GM11168 (cell line): Measurements from ENCODE around the gene MS4A4E.
"Not testable (repeated sequence)": the region's sequence is repeated elsewhere in the genome, so short reads cannot be mapped to it uniquely, and the experiment has no call there.

Experiments used
- in situ Hi-C: fragments of 300-500 bp; cut with MboI; formaldehyde crosslinking; loops from one replicate; pipeline ENCODE4 v1.12.0; 2022; ENCODE audit warnings: low sequenced_read_pairs; ENCODE audit not compliant: unreplicated experiment

Gene MS4A4E

DNA sequence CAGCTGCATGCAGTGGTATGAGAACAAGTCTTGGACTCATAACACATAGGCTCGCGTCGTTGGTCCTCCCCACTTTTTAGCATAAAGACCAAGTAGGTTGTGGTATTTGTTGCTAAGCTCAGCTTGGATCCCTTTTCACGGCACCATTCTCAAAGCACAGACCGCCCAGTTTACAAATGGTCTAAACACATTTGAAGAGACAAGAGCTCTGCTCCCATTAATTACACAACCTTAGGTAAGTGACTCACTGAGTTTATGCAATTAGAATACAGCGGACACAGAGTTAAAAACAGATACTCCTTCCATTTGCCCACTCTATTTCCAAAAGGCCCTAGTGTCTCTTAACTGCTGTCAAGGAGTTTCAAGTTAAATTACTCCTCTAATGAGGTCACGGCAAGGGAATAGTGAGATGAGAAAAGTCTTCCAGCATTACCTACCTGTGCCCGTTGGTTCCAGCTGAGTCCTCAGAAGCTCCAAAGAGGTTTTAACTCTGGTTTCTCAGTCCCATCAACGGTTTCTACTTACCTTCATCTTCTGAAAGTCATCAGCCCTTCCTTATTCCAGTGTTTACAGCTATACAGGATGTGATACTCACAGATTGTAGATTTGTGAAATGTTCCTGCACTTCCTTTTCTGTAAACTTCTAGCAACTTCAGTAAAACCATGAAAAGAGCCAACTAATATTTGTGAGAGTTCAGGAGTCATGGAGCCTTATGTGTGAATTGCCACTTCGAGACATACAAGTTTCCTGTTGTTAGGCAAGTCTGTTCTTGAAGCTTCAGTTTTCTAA, 60.2 kb downstream of the MS4A4E start, which contains the start of gene MS4A6A:
MS4A6A (minus strand) TSS at position 543 of the 790 bp plus-strand sequence. CDS start 1,356 bp downstream, outside the sequence.
- in situ Hi-C loops = no loop called here

DNA sequence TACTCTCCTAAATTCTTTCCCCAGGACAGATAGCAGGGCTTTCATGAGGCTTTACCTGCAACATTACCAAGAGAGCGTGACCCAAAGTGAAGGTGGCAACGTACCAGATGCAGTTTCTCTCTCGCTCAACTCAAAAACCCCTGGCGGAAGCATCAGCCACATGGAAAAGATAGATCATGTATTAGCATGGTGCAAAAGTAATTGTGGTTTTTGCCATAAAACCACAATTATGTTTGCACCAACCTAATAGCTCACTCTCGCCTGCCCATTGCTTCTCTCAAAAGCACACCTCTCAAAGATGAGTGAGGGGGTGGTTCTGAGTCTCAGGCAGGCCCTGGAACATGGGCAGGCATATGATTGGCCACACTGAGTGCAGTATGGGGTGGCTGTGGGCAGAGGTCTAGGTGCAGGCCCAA, 67.1 kb downstream of the MS4A4E start:
- in situ Hi-C loops = no loop called here

DNA sequence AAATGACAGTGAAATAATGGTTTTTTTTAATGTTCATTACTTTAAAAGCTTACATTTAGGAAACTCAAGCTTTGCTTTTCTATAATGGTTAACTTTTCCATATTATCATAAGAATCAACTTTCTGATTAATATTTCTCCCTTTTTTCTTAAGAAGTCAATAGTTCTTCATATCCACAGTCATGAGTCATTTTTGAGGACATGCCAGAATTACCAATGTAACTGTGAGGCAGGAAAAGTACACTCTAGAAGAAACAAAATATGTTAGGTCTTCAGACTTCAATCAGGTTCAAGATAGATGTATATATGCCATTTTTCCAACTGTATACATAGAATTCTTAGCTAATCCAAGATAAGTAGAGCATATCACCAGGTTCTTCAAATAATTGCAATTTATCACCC, 70.9 kb downstream of the MS4A4E start:
- in situ Hi-C loops = no loop called here

DNA sequence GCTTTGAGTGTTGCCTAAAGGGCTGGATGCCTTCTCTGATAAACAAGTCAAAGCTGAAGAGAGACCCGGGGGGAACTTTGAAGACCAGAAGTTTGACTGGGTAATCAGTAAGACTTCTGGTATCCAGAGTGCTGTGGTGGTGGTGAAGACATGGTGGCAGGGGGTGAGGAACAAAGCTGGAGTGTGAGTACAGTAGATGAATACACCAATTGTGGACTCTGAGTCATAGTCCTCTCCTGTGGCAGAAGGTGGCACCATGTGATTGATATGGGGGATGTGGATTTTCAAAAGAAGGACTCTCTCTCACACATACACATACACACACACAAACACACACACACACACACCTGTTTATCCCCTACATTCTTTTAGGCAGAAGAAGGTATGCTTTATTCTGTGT, 72.4 kb downstream of the MS4A4E start:
- in situ Hi-C loops = no loop called here

DNA sequence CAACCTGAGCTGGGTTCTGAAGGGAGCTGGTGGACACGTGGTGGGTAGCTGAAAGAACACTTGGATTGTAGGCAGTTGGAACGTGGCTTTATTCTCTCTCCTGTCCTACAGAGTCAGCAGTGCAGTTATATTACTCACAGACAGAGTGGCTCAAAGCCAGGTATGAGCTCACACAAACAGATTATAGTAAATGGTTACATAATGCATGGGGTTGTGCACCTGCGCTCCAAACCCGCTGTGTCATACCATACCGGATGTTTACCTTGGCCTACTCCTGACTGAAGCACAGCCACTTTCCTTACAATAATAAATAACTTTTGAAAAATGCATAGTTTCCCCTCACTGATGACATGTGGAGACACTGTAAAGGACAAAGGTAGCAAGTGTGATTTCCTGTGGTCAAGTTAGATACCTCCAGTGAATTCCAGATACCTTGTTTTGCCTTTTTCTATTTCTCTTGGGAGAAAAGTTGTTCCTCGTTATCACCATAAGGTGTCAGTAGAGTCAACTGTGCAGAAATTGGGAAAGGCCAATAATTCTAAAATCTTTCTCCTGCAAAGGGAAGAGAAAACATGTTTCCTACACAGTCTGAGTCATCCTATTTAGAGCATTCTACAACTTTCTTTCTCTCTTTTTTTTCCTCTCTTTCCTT, 73.5 kb downstream of the MS4A4E start:
- in situ Hi-C loops = no loop called here

DNA sequence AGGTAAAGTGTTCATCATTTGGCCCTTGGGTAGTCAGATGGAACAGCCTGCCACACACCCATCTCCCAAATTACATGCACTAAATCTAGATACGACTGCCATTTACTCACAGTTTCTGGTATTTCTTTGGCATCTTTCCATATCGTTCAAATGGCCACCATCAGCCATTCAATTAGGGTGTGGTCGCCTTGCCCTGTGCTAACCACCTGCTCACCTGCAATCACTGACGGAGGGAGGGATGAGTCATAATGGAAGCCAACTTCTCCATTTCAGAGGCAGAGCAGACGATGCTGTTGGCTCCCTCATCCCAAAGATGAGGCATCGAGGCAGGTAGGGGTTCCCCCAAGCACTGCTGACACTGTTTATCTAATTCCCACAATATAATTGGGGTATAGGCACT, 74.6 kb downstream of the MS4A4E start:
- in situ Hi-C loops = no loop called here

DNA sequence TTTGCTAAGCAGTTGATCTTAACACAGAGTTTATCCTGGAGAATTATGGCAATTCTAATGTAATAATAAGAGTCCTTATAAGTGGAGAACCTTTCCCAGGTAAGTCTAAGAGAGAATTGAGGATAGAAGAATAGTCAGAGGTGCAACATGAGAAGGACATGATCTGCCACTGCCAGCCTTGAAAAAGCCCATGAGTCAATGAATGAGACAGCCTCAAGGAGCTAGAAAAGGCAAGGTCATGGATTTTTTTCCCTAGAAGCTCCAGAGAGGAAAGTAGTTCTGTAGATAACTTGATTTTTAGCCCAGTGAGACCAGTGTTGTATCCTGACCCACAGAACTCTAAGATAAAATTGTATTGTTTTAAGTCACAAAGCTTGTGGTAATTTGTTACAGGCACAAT, 77.0 kb downstream of the MS4A4E start:
- in situ Hi-C loops = no loop called here

DNA sequence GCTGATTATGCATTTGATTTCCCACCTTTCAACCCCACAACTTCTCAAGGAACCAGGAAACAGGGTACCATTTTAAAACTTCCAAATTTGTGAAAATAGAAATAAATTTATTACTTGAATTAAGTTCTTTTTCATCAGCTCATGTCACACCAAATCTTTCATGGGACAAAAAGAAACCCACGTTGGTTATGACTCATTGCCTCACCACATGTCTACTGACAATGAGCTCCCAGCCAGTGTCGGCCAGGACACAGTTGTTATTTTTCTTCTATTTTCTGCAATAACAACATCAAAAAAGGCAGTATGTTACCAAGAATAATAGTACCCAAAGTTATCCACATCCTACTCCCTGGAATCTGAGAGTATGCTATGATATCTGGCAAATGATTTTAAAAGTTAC, 77.4 kb downstream of the MS4A4E start:
- in situ Hi-C loops = no loop called here

DNA sequence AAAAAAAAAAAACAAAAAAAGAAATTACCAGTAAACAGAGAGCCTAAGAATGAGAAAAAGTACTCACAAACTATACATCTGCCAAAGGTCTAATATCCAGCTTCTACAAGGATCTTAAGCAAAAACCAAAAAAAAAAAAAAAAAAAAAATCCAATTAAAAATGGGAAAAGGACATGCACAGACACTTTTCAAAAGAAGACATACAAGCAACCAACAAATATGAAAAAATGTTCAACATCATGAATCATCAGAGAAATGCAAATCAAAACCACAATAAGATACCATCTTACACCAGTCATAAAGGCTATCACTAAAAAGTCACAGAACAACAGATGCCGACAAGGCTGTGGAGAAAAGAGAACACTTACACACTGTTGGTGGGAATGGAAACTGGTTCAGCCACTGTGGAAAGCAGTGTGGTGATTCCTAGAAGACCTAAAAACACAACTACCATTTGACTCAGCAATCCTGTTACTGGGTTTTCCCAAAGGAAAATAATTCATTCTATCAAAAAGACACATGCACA, 78.3 kb downstream of the MS4A4E start:
- in situ Hi-C loops = no loop called here

DNA sequence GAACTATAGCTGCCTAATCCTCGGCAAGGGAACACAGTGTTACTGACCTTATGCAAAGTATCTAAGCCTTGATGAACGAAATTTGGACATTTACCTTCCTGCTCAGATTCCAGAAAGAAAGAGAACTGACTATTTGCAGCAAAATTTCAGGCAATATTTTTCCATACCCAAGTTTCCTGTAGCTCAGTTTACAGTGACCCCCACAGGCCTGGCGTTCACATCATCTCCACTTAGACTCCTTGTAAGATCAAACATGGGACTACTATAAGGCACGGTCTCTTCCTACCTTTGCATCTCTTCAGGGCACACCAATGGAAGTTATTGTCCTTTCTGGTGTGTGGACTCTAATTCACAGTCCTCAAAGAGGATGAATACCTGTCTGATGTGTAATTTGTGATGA, 81.2 kb downstream of the MS4A4E start:
- in situ Hi-C loops = no loop called here

DNA sequence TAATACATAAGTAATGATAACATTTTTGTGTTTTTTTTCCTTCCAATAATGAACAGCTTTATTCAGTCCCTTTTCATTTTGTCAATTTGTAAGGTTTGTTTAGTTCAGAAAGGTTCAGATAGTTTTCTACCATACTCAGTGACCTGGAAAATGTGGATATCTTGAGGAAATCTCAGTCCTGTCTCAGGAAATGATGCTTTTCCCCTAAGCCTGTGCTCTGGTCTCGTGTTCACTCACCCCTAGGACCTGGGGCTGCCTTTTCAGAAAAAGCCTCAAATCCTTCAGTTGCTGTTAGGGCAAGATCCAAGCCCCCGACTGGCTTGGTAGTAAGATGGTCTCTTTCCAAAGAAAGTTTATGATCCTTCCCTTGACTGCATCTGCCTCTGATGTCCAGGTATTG, 81.8 kb downstream of the MS4A4E start:
- in situ Hi-C loops = no loop called here

DNA sequence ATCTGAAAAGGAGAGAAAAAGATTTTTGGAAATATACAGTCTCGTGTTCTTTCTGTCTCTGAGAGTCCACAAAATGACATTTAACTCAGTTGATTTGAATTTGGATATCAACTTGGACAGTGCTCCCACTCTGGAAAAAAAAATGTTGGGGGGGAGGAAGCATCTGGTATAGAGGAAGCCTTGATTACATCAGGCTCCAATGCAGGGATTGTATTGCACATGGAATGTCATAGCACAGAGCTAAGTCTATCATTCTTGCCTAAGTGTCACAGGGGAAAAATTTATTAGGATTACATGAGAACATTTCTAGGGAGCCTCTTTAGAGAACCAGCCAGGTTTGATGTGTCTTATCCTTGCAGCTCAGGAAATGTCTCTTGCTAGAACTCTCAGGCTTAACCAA, 83.1 kb downstream of the MS4A4E start:
- in situ Hi-C loops = no loop called here

DNA sequence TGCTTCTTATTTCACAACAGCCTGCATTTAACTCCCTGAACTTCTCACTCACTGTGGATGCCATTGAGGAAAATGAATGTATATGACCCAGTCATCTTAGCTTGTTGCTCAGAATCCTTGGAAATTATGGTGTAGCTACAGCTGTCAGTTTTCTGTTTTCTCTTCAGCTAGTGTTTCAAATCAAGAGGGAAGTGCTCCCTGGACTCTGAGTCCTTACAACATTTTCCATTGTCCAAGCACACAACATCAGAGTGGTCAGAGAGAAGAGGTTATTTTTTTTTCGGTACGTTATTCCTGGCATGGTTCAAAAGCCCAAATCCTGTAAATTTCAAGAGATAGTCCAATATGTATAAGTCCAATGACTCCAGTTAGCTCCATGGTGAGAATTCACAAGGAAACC, 83.7 kb downstream of the MS4A4E start:
- in situ Hi-C loops = no loop called here

DNA sequence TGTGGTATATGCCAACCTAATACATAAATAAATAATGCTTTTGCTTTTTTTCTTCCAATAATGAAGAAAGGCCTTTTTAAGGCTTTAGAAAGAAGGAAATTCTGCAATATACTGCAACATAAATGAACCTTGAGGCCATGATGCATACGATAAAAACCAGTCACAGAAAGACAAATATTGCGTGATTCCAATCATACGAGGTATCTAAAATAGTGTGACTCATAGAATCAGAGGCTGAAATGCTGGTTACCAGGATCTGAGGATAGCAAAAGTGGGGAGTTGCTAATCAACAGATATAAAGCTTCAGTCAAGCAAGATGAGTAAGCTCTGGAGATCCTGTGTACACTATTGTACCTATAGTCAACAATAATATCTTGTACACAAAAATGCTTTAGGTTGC, 84.3 kb downstream of the MS4A4E start:
- in situ Hi-C loops = no loop called here

DNA sequence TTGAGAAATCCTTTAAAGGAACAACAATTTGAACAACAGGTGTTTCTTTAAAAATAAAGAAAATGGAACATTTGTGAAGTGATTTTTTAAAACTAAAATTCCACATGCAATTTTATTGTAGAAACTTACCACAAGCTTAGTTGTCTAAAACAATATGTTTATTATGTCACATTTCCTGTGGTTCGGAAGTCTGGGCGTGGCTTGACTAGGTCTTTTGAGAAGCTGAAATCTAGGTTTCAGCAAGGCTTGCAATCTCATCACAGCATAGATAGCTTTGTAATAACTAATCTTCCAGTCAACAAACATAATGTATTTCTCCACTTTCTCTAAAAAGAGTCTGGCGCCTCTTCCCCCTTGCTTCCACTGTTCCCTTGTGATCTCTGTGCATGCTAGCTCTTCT, 87.0 kb downstream of the MS4A4E start:
- in situ Hi-C loops = no loop called here

DNA sequence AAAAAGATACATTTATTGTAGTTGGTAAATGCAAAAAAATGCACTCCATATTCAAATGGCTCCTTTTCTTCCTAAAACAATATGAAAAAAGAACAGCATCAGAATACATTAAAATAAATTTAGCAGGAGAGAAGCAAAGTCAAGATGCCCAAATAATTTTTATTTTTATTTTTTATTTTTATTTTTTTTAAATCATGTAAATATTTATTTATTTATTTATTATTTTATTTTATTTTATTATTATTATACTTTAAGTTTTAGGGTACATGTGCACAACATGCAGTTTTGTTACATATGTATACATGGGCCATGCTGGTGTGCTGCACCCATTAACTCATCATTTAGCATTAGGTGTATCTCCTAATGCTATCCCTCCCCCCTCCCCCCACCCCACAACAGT, 90.2 kb downstream of the MS4A4E start:
- in situ Hi-C loops = not testable (repeated sequence)

DNA sequence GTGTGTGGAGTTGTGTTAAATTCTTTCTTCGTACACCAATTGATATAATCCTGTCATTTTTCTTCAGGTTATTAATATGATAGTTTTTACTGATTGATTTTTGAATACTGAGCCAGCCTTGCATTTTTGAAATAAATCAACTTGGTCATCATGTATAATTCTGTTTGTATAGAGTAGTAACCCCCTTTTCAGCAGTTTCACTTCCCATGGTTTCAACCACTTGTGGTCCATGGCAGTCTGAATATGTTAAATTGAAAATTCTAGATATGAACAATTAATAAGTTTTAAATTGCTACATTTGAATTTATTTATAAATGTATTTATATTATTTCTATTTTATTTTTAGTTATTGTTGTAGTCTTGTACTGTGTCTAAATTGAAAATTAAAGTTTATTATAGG, 92.7 kb downstream of the MS4A4E start:
- in situ Hi-C loops = no loop called here
